ENCODE measurements around the gene KAZN.

Gene KAZN

DNA sequence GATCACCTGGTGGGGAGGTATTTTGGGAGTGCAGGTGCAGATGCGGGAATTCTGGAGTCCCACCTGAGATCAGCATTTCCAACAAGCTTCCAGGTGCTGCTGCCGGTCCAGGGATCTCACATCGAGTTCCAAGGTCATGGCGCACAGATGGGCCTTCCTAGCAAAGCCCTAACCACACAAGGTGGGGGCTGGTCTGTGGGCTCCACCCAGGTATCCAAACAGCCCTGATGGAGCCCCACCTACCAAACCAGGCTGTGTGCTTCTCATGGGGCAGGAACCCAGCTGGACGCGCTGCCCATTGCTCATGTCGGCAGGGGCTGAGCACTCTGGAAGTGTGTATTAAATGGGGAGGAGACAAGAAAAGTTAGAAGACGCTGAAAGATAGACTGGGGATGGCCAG is 520.1 kb downstream of the KAZN start:
- no peak for TF ChIP-seq PPARA (CRISPR knock-in tag; IDR thresholded peaks at IDR 0.05; ENCODE audit: borderline replicate concordance)
- ATAC-seq = no peak

GRCh38 chr1:15120251-15120945 is 521.9 kb downstream of the KAZN start:
- TF ChIP-seq, protein P1, sequence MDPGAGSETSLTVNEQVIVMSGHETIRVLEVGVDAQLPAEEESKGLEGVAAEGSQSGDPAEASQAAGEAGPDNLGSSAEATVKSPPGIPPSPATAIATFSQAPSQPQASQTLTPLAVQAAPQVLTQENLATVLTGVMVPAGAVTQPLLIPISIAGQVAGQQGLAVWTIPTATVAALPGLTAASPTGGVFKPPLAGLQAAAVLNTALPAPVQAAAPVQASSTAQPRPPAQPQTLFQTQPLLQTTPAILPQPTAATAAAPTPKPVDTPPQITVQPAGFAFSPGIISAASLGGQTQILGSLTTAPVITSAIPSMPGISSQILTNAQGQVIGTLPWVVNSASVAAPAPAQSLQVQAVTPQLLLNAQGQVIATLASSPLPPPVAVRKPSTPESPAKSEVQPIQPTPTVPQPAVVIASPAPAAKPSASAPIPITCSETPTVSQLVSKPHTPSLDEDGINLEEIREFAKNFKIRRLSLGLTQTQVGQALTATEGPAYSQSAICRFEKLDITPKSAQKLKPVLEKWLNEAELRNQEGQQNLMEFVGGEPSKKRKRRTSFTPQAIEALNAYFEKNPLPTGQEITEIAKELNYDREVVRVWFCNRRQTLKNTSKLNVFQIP (CRISPR knock-in tag; IDR thresholded peaks at IDR 0.05; ENCODE audit: borderline replicate concordance, low read depth) = no peak
- TF ChIP-seq ZFP30 (CRISPR knock-in tag; IDR thresholded peaks at IDR 0.05) (no peak), ZNF565 (CRISPR knock-in tag; conservative IDR thresholded peaks at IDR 0.05; ENCODE audit: low read depth) (no peak), BACH2 (CRISPR knock-in tag; IDR thresholded peaks at IDR 0.05; ENCODE audit: borderline replicate concordance) (no peak), TCF4 (CRISPR knock-in tag; IDR thresholded peaks at IDR 0.05; ENCODE audit: borderline replicate concordance) (no peak), ESRRG (CRISPR knock-in tag; IDR thresholded peaks at IDR 0.05) (no peak), TSHZ2 (CRISPR knock-in tag; IDR thresholded peaks at IDR 0.05) (no peak), ZC3H10 (CRISPR knock-in tag; IDR thresholded peaks at IDR 0.05) (no peak), ZFP3 (CRISPR knock-in tag; IDR thresholded peaks at IDR 0.05) (no peak), SNAI2 (CRISPR knock-in tag; IDR thresholded peaks at IDR 0.05) (no peak), CSDC2 (CRISPR knock-in tag; IDR thresholded peaks at IDR 0.05) (no peak), CSRNP3 (CRISPR knock-in tag; IDR thresholded peaks at IDR 0.05) (no peak), ISL1 (CRISPR knock-in tag; IDR thresholded peaks at IDR 0.05) (no peak), PPARA (CRISPR knock-in tag; IDR thresholded peaks at IDR 0.05; ENCODE audit: borderline replicate concordance) (no peak)
- ATAC-seq = no peak

GRCh38 chr1:15122331-15122730 is 523.8 kb downstream of the KAZN start:
- ATAC-seq = no peak
- TF ChIP-seq ISL1 (CRISPR knock-in tag; IDR thresholded peaks at IDR 0.05) (no peak), OSR1 (CRISPR knock-in tag; IDR thresholded peaks at IDR 0.05) (no peak), ZNF8 (CRISPR knock-in tag; IDR thresholded peaks at IDR 0.05) (no peak), SNAI2 (CRISPR knock-in tag; IDR thresholded peaks at IDR 0.05) (no peak), BACH2 (CRISPR knock-in tag; IDR thresholded peaks at IDR 0.05; ENCODE audit: borderline replicate concordance) (no peak), TSHZ2 (CRISPR knock-in tag; IDR thresholded peaks at IDR 0.05) (no peak), TOX (CRISPR knock-in tag; IDR thresholded peaks at IDR 0.05; ENCODE audit: borderline replicate concordance) (no peak), PPARA (CRISPR knock-in tag; IDR thresholded peaks at IDR 0.05; ENCODE audit: borderline replicate concordance) (no peak), ZNF70 (CRISPR knock-in tag; IDR thresholded peaks at IDR 0.05) (no peak), ZFP30 (CRISPR knock-in tag; IDR thresholded peaks at IDR 0.05) (no peak), RARB (CRISPR knock-in tag; IDR thresholded peaks at IDR 0.05) (no peak), CREB5 (CRISPR knock-in tag; IDR thresholded peaks at IDR 0.05; ENCODE audit: low read depth) (no peak), CSRNP3 (CRISPR knock-in tag; IDR thresholded peaks at IDR 0.05) (no peak), GLIS3 (CRISPR knock-in tag; IDR thresholded peaks at IDR 0.05) (no peak), ZC3H10 (CRISPR knock-in tag; IDR thresholded peaks at IDR 0.05) (no peak), ZFP3 (CRISPR knock-in tag; IDR thresholded peaks at IDR 0.05) (no peak)
- TF ChIP-seq, protein P2, sequence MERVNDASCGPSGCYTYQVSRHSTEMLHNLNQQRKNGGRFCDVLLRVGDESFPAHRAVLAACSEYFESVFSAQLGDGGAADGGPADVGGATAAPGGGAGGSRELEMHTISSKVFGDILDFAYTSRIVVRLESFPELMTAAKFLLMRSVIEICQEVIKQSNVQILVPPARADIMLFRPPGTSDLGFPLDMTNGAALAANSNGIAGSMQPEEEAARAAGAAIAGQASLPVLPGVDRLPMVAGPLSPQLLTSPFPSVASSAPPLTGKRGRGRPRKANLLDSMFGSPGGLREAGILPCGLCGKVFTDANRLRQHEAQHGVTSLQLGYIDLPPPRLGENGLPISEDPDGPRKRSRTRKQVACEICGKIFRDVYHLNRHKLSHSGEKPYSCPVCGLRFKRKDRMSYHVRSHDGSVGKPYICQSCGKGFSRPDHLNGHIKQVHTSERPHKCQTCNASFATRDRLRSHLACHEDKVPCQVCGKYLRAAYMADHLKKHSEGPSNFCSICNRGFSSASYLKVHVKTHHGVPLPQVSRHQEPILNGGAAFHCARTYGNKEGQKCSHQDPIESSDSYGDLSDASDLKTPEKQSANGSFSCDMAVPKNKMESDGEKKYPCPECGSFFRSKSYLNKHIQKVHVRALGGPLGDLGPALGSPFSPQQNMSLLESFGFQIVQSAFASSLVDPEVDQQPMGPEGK (CRISPR knock-in tag; IDR thresholded peaks at IDR 0.05; ENCODE audit: borderline replicate concordance) = no peak
